ENCODE data around the gene SH2B3. TPM values are rescaled to one million over a fixed set of nuclear protein-coding genes. Genes with fewer than 3 reads are reported as not detected.

The SH2B3 gene
- total RNA-seq, 4 donors from 2014 or later = 19.4 to 43.2 (median 30.4) TPM

- no peak for TF ChIP-seq CTCF (IDR thresholded peaks at IDR 0.05; ENCODE audit: low read depth)
Measured at GRCh38 chr12:111428728-111429175, 23.0 kb downstream of the SH2B3 start.

GRCh38 chr12:111429828-111430432, 24.2 kb downstream of the SH2B3 start:
- TF ChIP-seq CTCF (IDR thresholded peaks at IDR 0.05; ENCODE audit: low read depth) = no peak

- TF ChIP-seq CTCF (IDR thresholded peaks at IDR 0.05; ENCODE audit: low read depth) = no peak
Measured at GRCh38 chr12:111430433-111431353, 25.0 kb downstream of the SH2B3 start.

GRCh38 chr12:111431772-111432171, 26.0 kb downstream of the SH2B3 start:
- no peak for TF ChIP-seq CTCF (IDR thresholded peaks at IDR 0.05; ENCODE audit: low read depth)

- no peak for TF ChIP-seq CTCF (IDR thresholded peaks at IDR 0.05; ENCODE audit: low read depth)
Measured at GRCh38 chr12:111434049-111434448, 28.3 kb downstream of the SH2B3 start.

GRCh38 chr12:111434680-111435338, 29.1 kb downstream of the SH2B3 start:
- TF ChIP-seq CTCF (IDR thresholded peaks at IDR 0.05; ENCODE audit: low read depth) = no peak
